GM19372 (cell line): ENCODE measurements around the gene HNRNPA2B1.
"Not testable (repeated sequence)": the region's sequence is repeated elsewhere in the genome, so short reads cannot be mapped to it uniquely, and the experiment has no call there.

Experiments
- ATAC-seq: cut with Tn5 transposase; IDR thresholded peaks from one replicate; pipeline ENCODE4 v1.9.1; 2021; ENCODE audit warnings: mild to moderate bottlenecking, low read depth, moderate library complexity; ENCODE audit not compliant: unreplicated experiment

Gene HNRNPA2B1

GRCh38 chr7:26185844-26186180, 14.7 kb downstream of the HNRNPA2B1 start:
- no peak for ATAC-seq

GRCh38 chr7:26185131-26185843, 15.3 kb downstream of the HNRNPA2B1 start:
- no peak for ATAC-seq

- ATAC-seq = not testable (repeated sequence)
Measured at GRCh38 chr7:26184281-26185101, 16.1 kb downstream of the HNRNPA2B1 start.

GRCh38 chr7:26183545-26184280, 16.8 kb downstream of the HNRNPA2B1 start:
- ATAC-seq = no peak

- no peak for ATAC-seq
Measured at GRCh38 chr7:26182706-26183105, 17.8 kb downstream of the HNRNPA2B1 start.

- no peak for ATAC-seq
Measured at GRCh38 chr7:26182283-26182682, 18.3 kb downstream of the HNRNPA2B1 start.

- ATAC-seq = no peak
Measured at GRCh38 chr7:26181474-26182227, 18.9 kb downstream of the HNRNPA2B1 start.

GRCh38 chr7:26180792-26181198, 19.8 kb downstream of the HNRNPA2B1 start:
- ATAC-seq = no peak

GRCh38 chr7:26179826-26180497, 20.6 kb downstream of the HNRNPA2B1 start:
- no peak for ATAC-seq

GRCh38 chr7:26179422-26179821, 21.1 kb downstream of the HNRNPA2B1 start:
- ATAC-seq = no peak

GRCh38 chr7:26178272-26178960, 22.1 kb downstream of the HNRNPA2B1 start:
- no peak for ATAC-seq

- ATAC-seq = not testable (repeated sequence)
Measured at GRCh38 chr7:26177269-26177668, 23.3 kb downstream of the HNRNPA2B1 start.

GRCh38 chr7:26176696-26177095, 23.9 kb downstream of the HNRNPA2B1 start:
- not testable (repeated sequence) for ATAC-seq

- ATAC-seq = not testable (repeated sequence)
Measured at GRCh38 chr7:26175903-26176302, 24.6 kb downstream of the HNRNPA2B1 start.

GRCh38 chr7:26172048-26172447, 28.5 kb downstream of the HNRNPA2B1 start:
- no peak for ATAC-seq

GRCh38 chr7:26171601-26172000, 28.9 kb downstream of the HNRNPA2B1 start:
- ATAC-seq = no peak

GRCh38 chr7:26170663-26171062, 29.9 kb downstream of the HNRNPA2B1 start:
- no peak for ATAC-seq

- ATAC-seq = no peak
Measured at GRCh38 chr7:26169271-26169670, 31.3 kb downstream of the HNRNPA2B1 start.

GRCh38 chr7:26168458-26169023, 32.0 kb downstream of the HNRNPA2B1 start:
- no peak for ATAC-seq
